HG03520 (cell line): ENCODE measurements around the gene SOX12.
A peak's percentile ranks its signal among the peaks of the same experiment; 100 is the strongest.

Experiments
- ATAC-seq: cut with Tn5 transposase; IDR thresholded peaks from one replicate; pipeline ENCODE4 v1.9.1; 2021; ENCODE audit warnings: mild to moderate bottlenecking, moderate library complexity; ENCODE audit not compliant: unreplicated experiment

SOX12 gene

DNA sequence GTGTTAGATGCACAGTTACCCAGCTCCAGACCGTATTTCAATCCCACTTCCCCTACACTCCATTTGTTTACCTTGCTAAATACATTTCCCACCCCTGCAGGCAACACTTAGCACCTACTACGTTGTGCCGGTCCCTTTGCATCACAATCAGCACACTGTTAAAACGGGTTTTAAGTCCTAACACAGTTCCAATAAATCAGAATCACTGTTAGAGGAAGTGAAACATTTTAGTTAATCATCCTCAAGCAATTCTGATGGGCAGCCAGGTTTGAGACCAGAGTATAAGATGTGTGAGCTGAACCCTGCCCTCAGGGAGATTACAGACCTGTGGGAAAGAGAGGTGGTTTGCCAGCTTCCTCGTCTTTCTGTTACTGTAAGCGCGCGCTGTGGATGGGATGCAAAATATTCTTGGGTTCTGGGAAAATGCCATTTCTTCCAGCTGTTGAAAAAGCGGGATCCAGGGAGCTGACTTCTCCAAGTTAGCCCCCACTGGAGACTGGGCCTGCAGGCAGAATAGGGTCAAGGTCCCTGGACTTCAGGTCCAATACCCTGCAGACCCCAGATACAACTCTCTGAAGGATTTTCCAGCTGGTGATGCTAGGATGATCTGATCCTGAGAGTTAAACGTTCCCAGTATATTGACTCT is 24.9 kb upstream of the SOX12 start:
- ATAC-seq: no peak

DNA sequence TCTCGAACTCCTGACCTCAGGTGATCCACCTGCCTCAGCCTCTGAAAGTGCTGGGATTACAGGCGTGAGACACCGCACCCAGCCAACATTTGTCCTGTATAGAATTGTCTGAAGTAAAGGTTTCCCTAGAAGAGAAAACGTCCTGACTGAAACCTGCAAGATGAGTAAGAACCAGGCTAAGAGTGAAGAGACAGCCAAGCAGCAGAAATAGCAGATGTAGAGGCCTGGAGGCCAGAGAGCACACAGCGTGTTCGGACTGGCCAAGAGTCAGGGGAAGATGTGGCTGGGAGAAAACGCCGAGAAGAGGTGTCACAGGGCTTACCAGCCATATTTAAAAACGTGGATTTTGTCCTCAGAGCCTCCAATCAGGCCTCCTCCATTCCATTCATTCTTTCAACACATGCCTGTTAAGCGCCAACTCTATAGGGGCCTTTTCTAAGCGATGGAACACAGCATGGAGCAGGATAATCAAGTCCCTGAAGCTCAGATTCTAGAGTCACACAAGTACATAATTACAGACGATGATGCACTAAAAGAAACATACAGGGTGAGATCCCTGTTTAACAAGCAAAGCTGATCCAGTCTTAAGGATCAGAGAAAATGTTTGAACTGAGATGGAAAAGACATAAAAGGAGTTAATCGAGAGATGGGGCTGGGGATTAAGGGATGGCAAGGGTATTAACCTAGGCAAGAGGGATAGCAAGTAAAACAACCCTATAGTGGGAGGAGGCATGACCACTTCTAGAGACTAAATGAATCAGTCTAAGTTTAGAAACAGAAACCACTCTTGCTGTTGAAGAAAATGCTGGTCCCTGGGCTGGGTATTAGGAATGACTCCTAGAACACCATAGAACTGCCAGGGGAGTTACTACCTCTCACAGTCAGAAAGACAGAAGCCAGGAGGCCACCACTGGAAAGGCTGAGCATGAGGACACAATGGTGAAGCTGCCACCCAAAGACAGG is 23.2 kb upstream of the SOX12 start:
- ATAC-seq: no peak

GRCh38 chr20:305745-306144 is 19.6 kb upstream of the SOX12 start:
- no peak for ATAC-seq

DNA sequence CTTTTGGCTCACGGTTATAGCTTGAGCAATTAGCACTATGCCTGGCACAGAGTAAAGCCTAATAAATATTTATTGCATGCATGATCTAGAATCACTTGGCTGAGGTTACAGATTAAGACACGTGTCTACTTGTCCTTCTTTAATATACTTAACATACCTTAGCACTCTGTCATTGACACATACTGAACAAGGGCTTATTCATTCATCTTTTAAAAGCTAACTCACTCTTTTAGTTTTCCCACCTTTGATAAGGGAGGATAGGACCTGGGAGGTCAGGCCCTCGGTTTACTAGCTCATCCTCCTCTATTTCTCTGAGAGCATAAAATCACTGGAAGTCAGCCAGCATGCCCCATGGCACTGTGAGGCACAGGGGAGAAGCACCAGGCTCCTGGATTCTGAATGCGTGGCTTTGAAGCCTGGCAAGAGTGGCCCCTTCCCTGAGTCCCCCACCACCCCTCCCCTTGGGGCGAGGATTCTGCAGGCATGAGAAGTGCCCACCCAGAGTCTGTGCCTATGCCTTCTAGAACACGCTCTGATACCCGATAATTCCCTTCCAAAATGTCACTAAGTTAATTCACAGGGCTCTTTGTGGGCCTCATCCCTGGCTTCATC is 16.8 kb upstream of the SOX12 start:
- ATAC-seq: no peak

GRCh38 chr20:309306-309840 is 16.0 kb upstream of the SOX12 start:
- no peak for ATAC-seq

DNA sequence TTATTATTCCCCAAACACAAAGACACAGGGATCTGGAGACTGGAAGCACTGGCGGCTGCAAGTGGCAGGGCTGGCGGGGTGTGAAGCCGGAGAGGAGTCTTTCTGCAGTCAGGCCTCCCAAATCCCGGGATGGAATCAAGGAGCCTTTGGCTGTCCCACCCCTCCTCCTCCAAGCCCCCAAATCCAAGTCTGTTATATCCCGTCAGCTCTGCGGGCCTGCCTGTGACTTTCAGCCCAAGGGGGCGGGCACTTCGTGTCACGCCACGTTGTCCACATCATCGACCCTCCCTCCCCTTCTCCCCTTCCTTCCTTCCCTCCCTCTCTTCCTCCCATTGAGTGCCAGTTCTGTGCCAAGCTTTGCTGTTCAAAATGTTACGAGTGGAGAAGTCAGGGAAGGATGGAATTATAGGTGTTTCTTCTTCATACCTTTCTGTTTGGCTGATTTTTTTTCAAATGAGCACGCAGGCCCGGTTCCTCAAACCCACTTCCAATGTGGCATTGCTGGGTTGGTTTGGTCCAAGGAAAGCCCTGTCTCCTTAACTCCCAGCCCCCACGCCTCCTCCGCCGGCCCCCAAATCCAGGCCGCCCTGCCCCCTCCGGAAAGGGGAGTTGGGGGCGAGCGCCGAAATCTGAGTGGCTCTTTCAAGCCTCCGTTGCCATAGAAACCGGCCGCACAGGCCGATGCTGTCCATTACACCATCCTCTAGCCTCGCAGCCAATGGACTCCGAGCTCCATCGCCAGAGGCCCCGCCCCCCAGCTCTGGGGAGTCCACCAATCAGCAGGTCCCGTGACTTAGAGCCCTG is 15.3 kb upstream of the SOX12 start:
- ATAC-seq: peak; percentile 93

GRCh38 chr20:310645-311044 is 14.7 kb upstream of the SOX12 start:
- ATAC-seq: no peak

DNA sequence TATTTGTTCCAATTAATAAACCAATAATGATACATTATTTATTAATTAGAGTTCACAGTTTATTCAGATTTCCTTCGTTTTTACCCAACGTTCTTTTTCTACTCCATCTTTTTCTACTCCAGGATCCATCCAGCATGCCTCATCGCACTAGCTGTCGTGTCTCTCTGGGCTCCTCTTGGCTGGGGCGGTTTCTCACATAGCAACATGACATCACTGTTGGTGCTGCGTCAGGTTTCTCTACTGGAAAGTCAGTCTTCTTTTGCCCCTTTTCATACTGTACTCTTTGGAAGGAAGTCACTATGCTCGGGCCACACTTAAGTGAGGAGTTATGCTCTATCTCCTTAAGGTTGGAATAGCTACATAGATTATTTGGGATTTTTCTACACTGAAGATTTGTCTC is 13.7 kb upstream of the SOX12 start:
- ATAC-seq: no peak

DNA sequence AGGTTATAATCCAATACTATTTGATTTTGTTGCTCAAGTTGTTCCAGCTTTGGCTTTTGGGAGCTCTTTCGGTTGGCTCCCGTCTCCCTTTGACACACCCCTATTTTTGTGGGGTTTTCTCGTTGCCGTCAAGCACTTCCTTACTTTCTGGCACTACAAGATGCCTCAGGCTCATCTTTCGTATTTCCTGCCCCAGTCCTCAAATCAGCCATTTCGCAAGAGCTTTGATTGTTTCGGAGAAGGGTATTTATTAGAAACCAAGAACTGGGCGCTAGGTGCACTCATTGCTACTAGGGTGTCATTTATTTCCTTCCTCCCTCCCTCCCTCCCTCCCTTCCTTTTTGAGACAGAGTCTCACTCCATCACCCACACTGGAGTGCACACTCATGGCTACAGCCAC is 13.3 kb upstream of the SOX12 start:
- no peak for ATAC-seq

DNA sequence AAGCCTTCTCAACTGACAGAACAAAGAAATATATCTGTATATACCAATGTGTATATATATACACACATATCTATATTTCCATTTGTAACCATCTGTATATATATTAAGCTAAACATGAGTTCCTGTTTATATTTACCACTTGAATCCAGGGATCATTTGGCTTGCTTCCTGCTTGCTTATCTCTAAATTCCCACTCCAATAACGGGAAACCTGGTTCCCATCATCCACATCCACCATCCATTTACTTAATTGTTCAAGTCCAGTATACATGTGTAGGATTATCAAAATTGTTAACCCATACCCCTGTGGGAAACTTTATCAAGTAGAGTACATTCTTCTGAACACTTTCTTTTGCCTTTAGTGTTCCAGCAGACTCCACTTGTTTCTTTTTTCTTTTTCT is 12.5 kb upstream of the SOX12 start:
- no peak for ATAC-seq

DNA sequence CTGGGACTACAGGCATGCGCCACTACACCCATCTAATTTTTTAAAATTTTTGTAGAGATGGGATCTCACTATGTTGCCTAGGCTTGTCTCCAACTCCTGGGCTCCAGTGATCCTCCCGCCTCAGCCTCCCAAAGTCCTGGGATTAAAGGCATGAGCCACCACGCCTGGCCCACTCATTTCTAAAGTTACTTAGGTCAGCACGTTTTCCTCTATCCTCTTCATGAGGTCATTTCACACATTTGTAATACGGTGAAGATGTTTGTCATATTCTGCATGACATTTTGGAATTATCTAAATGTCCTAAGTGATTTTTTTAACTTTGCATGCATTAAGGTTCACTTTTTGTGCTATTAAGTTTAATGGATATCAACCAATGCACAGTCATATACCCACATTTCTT is 11.9 kb upstream of the SOX12 start:
- no peak for ATAC-seq

DNA sequence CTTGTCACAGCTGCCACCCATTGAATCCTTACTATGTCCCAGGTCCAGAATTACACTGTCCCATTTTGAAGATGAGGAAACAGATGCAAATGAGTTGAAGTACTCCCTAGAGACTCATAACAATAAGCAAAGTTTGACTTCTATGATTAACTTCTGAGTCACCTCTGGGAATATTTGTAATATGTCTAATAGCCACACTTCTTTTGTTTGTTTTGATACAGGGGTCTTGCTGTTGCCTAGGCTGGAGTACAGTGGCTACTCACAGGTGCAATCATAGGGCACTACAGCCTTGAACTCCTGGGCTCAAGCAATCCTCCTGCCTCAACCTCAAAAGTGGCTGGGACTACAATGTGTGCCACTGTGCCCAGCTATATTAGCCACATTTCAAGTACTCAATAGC is 11.4 kb upstream of the SOX12 start:
- ATAC-seq: no peak

DNA sequence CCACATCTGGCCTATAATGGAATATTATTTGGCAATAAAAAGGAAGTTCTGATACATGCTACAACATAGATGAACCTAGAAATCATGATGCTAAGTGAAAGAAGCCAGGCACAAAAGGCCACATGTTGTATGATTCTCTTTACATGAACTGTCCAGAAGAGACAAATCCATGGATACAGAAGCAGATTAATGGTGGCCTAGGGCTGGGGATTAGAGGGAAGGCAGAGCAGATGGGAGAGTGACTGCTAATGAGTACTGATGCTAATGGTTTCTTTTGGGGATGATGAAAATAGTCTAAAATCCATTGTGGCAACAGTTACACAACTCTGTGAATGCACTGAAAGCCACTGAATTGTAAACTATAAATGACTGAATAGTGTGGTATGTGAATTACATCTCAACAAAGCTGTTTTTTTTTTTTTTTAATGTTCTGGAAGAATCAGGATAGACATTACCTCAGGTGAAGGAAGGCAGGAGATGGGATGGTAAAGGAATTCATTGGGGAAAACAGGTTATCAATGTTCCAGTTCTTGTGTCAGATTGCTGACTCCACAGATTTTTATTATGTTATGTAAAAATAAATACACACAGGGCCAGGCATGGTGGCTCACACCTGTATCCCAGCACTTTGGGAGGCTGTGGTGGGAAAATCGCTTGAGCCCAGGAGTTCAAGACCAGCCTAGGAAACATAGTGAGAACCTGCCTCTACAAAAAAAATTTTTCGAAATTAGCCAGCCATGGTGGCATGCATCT is 8.9 kb upstream of the SOX12 start:
- no peak for ATAC-seq

DNA sequence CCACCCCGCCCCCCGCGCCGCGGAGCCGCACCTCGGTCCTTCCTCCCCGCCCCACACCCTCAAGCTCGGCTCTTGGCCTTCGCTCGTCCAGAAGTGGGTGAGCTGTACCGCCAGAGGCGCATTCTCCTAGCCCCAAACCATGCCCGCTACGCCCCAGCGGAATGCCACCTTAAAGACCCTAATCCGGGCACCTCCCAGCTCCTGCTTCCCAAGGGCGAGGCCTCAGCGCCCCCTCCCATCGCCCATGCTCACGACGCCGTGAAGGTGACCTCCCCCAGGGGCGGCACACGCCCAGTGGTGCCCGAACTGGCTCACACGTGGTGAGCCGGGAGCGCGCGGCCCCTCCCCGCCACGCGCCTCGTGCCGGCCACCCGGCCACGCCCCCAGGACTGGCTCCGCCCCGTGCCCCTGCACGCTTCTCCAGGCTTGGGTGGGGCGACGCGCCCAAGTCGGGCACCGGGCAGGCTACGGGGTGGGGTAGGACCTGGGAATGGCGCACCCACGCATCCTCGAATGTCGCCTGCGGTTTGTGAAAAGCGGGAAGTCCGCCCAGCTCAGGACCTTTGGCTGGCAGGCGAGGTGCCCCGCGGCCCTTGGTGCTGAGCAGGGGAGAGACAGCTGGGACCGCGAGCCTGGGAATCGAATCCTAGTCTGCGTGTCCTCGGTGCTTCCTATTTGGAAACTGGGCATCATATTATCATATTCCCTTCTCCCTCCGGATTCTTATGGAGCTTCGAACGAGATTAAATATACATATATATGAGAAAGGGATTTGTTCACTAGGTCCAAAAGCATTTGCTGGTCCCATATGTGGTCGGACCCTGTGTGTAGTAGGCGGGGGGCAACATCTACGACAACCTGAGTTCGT is 941 bp upstream of the SOX12 start:
- ATAC-seq: peak; percentile 51

DNA sequence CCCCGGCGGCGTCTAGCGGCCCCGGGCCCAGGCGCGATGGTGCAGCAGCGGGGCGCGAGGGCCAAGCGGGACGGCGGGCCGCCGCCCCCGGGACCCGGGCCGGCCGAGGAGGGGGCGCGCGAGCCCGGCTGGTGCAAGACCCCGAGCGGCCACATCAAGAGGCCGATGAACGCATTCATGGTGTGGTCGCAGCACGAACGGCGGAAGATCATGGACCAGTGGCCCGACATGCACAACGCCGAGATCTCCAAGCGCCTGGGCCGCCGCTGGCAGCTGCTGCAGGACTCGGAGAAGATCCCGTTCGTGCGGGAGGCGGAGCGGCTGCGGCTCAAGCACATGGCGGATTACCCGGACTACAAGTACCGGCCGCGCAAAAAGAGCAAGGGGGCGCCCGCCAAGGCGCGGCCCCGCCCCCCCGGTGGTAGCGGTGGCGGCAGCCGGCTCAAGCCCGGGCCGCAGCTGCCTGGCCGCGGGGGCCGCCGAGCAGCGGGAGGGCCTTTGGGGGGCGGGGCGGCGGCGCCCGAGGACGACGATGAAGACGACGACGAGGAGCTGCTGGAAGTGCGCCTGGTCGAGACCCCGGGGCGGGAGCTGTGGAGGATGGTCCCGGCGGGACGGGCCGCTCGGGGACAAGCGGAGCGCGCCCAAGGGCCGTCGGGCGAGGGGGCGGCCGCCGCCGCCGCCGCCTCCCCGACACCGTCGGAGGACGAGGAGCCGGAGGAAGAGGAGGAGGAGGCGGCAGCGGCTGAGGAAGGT is 715 bp downstream of the SOX12 start:
- ATAC-seq: peak; percentile 5

GRCh38 chr20:326645-327185 is 1.4 kb downstream of the SOX12 start:
- ATAC-seq: no peak

- no peak for ATAC-seq
These were observed 2.1 kb downstream of the SOX12 start for GRCh38 chr20:327186-328026.
